ENCODE data around the gene MEIS2.

Gene MEIS2

GRCh38 chr15:36924034-36924433 lies 176.3 kb downstream of the MEIS2 start:
- DNase-seq, result no peak

- DNase-seq, result no peak
Measured at GRCh38 chr15:36921484-36922091, 178.8 kb downstream of the MEIS2 start.

GRCh38 chr15:36917411-36918267 lies 182.7 kb downstream of the MEIS2 start:
- no peak for DNase-seq

GRCh38 chr15:36914960-36915808 lies 185.2 kb downstream of the MEIS2 start:
- no peak for DNase-seq

GRCh38 chr15:36914466-36914865 lies 185.9 kb downstream of the MEIS2 start:
- DNase-seq, result no peak

- DNase-seq, result no peak
Measured at GRCh38 chr15:36912311-36912712, 188.0 kb downstream of the MEIS2 start.

GRCh38 chr15:36911322-36911944 lies 188.9 kb downstream of the MEIS2 start:
- DNase-seq, result no peak

GRCh38 chr15:36908991-36909390 lies 191.4 kb downstream of the MEIS2 start:
- DNase-seq, result no peak

GRCh38 chr15:36907295-36907694 lies 193.1 kb downstream of the MEIS2 start:
- DNase-seq, result no peak

GRCh38 chr15:36905908-36906307 lies 194.4 kb downstream of the MEIS2 start:
- DNase-seq, result no peak

- no peak for DNase-seq
Measured at GRCh38 chr15:36904715-36905114, 195.6 kb downstream of the MEIS2 start.

GRCh38 chr15:36903922-36904556 lies 196.3 kb downstream of the MEIS2 start:
- no peak for DNase-seq

- DNase-seq, result no peak
Measured at GRCh38 chr15:36903195-36903594, 197.2 kb downstream of the MEIS2 start.

- no peak for DNase-seq
Measured at GRCh38 chr15:36901012-36901411, 199.3 kb downstream of the MEIS2 start.

- DNase-seq, result no peak
Measured at GRCh38 chr15:36899696-36900095, 200.7 kb downstream of the MEIS2 start.

- DNase-seq, result no peak
Measured at GRCh38 chr15:36898536-36899126, 201.7 kb downstream of the MEIS2 start.

GRCh38 chr15:36897834-36898233 lies 202.5 kb downstream of the MEIS2 start:
- DNase-seq, result no peak

GRCh38 chr15:36896949-36897348 lies 203.4 kb downstream of the MEIS2 start:
- no peak for DNase-seq

- DNase-seq, result no peak
Measured at GRCh38 chr15:36894075-36894474, 206.3 kb downstream of the MEIS2 start.

- DNase-seq, result no peak
Measured at GRCh38 chr15:36893276-36893675, 207.1 kb downstream of the MEIS2 start.

GRCh38 chr15:36888011-36888992 lies 212.0 kb downstream of the MEIS2 start:
- DNase-seq, result no peak

All from effector CD4-positive, alpha-beta T cell (primary cell).